Measurements from ENCODE around the gene PLEKHM3.

Gene PLEKHM3

GRCh38 chr2:208025037-208025813, at the start of gene PLEKHM3:
TSS of gene PLEKHM3 (minus strand) at chr2:208025527. CDS start at chr2:208001639, 23,888 bp downstream.
- DNase-seq (ENCODE audit: low read depth) = peak; percentile 51

- DNase-seq (ENCODE audit: low read depth) = no peak
These were observed 49.5 kb upstream of the PLEKHM3 start for GRCh38 chr2:208074610-208075356.

DNA sequence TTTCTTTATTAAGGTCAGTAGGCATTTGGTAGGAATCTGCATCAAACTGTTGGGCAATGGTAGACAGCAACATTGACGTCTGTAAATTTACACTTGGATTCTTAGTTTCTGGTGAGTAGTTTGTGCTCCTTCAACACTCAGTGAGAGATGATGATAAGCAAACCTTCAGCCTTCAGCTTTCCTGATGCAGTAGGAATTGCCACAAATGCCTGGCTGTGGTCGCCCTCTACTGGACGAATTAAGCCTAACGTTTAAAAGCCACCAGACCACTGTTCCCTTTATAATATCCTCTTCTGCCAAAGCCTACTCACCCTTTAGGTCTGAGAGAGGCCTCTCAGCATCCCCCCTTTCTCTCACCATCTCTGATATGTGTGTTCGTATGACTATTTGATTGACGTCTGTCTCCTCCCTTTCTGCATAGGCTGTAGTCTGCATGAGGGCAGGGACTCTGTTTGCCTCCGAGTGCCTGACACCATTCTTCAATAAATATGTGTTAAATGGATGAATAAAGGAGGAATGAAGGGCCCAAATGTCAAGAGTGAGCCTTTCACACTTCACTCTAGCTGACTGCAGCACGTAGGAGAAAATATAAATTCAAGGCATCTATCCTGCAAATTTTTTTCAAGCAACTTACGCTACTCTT, 47.0 kb upstream of the PLEKHM3 start:
- DNase-seq (ENCODE audit: low read depth) = peak; percentile 37

DNA sequence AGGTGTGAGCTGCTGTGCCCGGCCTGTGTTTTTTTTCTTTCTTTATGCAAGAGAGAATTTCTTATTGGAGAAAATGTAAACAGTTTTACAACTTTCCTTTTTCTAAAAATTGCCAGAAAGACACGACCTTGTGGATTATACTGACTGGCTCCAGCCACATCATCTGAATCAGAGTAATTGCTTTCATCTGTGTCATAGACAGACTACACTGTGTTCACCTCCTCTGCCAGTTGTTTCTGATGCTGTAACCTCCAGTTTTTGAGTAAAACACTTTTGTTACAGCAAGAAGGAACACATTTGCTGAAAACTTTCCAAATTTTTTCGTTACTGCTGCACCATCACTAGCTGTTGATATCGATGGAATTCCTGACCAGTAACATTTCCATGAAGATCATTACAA, 43.9 kb upstream of the PLEKHM3 start:
- no peak for DNase-seq (ENCODE audit: low read depth)

GRCh38 chr2:208066016-208066415, 40.7 kb upstream of the PLEKHM3 start:
- no peak for DNase-seq (ENCODE audit: low read depth)

GRCh38 chr2:208065476-208065875, 40.1 kb upstream of the PLEKHM3 start:
- no peak for DNase-seq (ENCODE audit: low read depth)

DNA sequence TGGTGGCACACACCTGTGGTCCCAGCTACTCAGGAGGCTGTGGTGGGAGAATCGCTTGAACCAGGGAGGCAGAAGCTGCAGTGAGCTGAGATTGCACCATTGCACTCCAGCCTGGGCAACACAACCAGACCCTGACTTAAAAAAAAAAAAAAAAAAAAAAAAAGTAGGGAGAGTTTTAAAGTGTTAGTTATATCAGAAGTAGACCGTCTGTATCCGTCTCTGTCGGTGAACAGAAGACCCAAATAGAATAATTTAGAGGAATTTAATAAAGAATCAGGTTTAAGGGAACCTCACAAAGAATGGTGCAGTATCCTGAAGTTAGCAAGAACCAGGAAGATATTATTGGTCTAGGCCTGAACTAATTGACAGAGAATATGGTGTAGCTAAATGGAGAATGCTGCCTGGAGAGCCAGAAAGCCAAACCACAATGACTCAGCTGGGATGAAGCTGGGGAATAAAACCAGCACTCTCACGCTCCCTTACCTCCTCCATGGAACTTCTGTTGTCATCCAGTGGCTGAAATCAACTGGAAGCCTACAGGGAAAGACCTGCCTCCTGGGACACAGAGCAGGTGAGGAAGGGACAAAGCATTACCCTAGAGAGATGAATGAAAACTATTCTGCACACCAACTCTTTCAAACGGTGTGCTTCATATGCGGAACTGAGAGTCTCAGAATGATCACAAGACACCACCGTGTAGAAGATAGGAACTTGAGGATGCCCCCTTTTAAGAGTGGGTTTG, 39.1 kb upstream of the PLEKHM3 start:
- DNase-seq (ENCODE audit: low read depth) = no peak

GRCh38 chr2:208062961-208063360, 37.6 kb upstream of the PLEKHM3 start:
- DNase-seq (ENCODE audit: low read depth) = no peak

GRCh38 chr2:208062113-208062512, 36.8 kb upstream of the PLEKHM3 start:
- DNase-seq (ENCODE audit: low read depth) = no peak

GRCh38 chr2:208057108-208057507, 31.8 kb upstream of the PLEKHM3 start:
- no peak for DNase-seq (ENCODE audit: low read depth)

GRCh38 chr2:208049441-208049840, 24.1 kb upstream of the PLEKHM3 start:
- DNase-seq (ENCODE audit: low read depth) = no peak

DNA sequence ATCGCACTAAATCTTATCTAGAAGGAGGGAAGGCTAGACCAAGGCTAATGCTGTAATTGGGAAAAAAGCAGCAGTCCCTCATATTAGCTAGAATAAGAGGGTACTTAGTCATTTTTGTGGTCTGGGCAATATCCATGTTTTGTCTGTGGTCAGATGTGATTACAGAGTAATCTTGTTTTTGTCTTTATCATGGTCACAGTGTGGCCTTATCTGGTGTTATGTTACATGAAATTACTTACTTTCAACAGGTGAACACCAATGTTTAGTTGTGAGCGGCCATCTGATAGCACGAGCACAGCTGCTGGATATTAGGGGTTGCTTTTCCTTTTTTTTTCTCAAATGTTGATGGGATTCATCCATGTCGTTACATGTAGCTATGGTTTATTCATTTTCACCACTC, 23.7 kb upstream of the PLEKHM3 start:
- DNase-seq (ENCODE audit: low read depth) = no peak

GRCh38 chr2:208047840-208048239, 22.5 kb upstream of the PLEKHM3 start:
- no peak for DNase-seq (ENCODE audit: low read depth)

GRCh38 chr2:208046686-208047085, 21.4 kb upstream of the PLEKHM3 start:
- no peak for DNase-seq (ENCODE audit: low read depth)

DNA sequence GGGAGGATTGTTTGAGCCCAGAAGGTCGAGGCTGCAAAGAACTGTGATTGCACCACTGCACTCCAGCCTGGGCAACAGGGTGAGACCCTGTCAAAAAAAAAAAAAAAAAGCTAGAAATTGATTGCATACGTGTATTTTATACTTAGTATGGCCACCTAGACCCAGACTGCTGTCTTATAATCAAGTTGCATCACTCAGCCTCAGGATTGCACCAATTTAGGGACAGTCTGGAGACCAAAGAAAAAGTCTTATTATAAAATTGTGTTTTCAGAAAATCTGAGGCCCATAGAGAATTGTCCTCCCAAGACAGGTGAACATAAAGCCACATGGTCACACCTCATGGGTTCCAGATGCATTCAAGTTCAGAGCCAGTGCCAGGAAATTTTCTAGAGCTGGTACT, 17.1 kb upstream of the PLEKHM3 start:
- DNase-seq (ENCODE audit: low read depth) = no peak

- DNase-seq (ENCODE audit: low read depth) = no peak
These were observed 16.7 kb upstream of the PLEKHM3 start for GRCh38 chr2:208042041-208042440.

- peak; percentile 33 for DNase-seq (ENCODE audit: low read depth)
These were observed 15.2 kb upstream of the PLEKHM3 start for GRCh38 chr2:208040199-208041171.

DNA sequence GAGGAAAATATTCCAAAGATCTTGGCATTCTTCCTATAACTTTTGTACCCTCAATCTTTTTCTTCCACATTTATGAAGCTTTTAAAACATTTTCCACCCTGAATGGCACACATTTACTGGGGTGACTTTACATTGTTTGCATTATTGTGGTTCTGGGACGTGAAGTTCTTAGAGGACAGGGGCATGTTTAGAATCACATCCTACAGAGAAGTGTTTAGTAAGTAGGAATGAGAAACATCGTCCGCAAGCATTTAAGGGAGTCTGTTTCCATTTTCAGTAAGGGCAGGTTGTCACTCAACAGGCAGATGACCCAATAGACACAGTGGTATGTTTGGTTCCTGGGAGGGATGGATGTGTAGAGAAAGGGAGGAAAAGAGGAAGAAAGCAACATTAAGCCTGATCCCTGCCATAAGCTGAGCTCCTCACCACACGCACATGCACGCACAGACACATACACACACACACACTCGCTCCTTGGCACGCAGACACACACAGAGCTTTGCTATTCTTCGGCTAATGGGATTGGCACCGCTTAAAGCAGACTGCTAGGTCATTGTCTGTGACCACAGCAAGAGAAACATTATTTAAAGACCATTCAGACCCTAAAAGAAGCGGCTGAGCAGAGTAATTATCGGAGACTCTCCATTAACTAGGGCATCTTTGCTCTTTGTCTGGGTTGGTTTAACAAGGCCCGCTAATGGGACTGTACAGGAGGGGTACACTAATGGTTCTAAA, 14.2 kb upstream of the PLEKHM3 start:
- no peak for DNase-seq (ENCODE audit: low read depth)

DNA sequence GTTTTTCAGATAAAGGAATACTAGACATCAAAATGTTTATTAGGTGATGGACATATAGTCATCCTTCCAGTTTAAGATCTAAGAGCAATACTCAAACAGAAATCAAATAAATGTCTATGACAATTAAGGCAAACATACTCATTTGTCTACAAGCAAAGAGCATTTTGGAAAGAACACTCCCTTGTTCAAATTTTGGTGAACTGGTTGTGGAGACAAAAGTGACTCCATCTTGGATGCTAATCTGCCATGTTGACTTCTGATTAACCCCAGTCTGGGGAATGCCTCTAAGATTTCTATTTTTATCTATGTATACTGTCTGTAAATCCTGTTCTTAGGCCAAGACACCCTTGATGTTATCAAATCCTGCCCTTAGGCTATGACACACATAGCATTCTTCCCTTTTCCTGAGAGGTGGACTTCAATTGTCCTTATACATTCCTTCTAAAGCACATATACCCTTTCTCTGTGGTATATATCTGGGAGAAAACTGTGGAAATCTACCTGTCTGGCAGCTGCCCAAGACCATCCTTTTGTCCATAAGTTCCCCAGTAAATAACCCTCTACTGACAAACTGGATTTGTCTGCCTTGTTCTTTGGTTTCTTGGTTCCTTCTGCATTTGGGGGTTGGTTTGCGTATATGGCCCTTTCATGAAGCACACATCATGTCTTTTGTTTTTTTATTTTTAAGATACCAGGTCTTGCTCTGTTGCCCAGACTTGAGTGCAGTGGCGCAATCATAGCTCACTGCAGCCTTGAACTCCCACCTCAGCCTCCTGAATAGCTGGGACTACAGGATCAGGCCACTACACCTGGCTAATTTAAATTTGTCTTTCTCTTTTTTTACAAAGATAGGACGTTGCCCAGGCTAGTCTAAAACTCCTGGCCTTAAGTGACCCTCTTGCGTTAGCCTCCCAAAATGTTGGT, 12.5 kb upstream of the PLEKHM3 start:
- DNase-seq (ENCODE audit: low read depth) = no peak

Data from stimulated activated CD8-positive, alpha-beta memory T cell treated with anti-CD3 and anti-CD28 coated beads, Interleukin-12 subunit alpha, Interleukin-12 subunit beta, amount 100 ng/mL, for 1 hour (primary cell).